Muscle of back (tissue), 13 donors: Measurements from ENCODE around the gene ARPC1A. TPM values are rescaled to one million over a fixed set of nuclear protein-coding genes. Genes with fewer than 3 reads are reported as not detected.
"Not testable (repeated sequence)": the region's sequence is repeated elsewhere in the genome, so short reads cannot be mapped to it uniquely, and the experiment has no call there.

Experiments
- DNase-seq, 3 donors: peaks; one replicate each; pipeline versions ENCODE4 v3.0.0 to v3.0.0-alpha.2; 2013
- long read RNA-seq, 9 donors: transcript quantifications; one replicate each; lab custom pipeline, GENCODE V29; 2026
- polyA plus RNA-seq, 10 donors: library from polyadenylated mRNA; unstranded; fragments of 120-200 nt; gene quantifications; one replicate each; pipeline ENCODE4 v1.2.1, GENCODE V29; 2013; ENCODE audit not compliant: insufficient read length in 10 of 10

ARPC1A gene
- polyA plus RNA-seq: 10 to 100 TPM; 58.8 to 97.5 (median 67.8) TPM
- long read RNA-seq, donor 1, transcript ARPC1A-201 (10 exons, 1,565 nt): major isoform, 16 of 21 reads
- long read RNA-seq, donor 1, partial matches to known transcripts: 5 of 21 reads
- long read RNA-seq, donor 1, other reads (novel, unspliced or antisense): 0 of 21 reads
- long read RNA-seq, donor 2, transcript ARPC1A-201 (10 exons, 1,565 nt): major isoform, 19 of 27 reads
- long read RNA-seq, donor 2, partial matches to known transcripts: 8 of 27 reads
- long read RNA-seq, donor 2, other reads (novel, unspliced or antisense): 0 of 27 reads
- long read RNA-seq, donor 3: 0 reads
- long read RNA-seq, donor 4, transcript ARPC1A-201 (10 exons, 1,565 nt): major isoform, 17 of 19 reads
- long read RNA-seq, donor 4, partial matches to known transcripts: 0 of 19 reads
- long read RNA-seq, donor 4, other reads (novel, unspliced or antisense): 0 of 19 reads
- long read RNA-seq, donor 5, transcript ARPC1A-201 (10 exons, 1,565 nt): major isoform, 31 of 44 reads
- long read RNA-seq, donor 5, partial matches to known transcripts: 12 of 44 reads
- long read RNA-seq, donor 5, other reads (novel, unspliced or antisense): 0 of 44 reads
- long read RNA-seq, donor 6, transcript ARPC1A-201 (10 exons, 1,565 nt): major isoform, 34 of 45 reads
- long read RNA-seq, donor 6, partial matches to known transcripts: 8 of 45 reads
- long read RNA-seq, donor 6, other reads (novel, unspliced or antisense): 0 of 45 reads
- long read RNA-seq, donor 7, transcript ARPC1A-201 (10 exons, 1,565 nt): major isoform, 18 of 18 reads
- long read RNA-seq, donor 7, partial matches to known transcripts: 0 of 18 reads
- long read RNA-seq, donor 7, other reads (novel, unspliced or antisense): 0 of 18 reads
- long read RNA-seq, donor 8, transcript ARPC1A-201 (10 exons, 1,565 nt): major isoform, 18 of 27 reads
- long read RNA-seq, donor 8, partial matches to known transcripts: 9 of 27 reads
- long read RNA-seq, donor 8, other reads (novel, unspliced or antisense): 0 of 27 reads
- long read RNA-seq, donor 9, transcript ARPC1A-201 (10 exons, 1,565 nt): major isoform, 9 of 9 reads
- long read RNA-seq, donor 9, partial matches to known transcripts: 0 of 9 reads
- long read RNA-seq, donor 9, other reads (novel, unspliced or antisense): 0 of 9 reads

- DNase-seq: peak; percentile 93 to 98 (median 98)
These were observed at the start of gene ARPC1A for GRCh38 chr7:99325592-99326407. Gene ARPC1A, plus strand, starts transcription at chr7:99325898. Its CDS starts 7,456 bp downstream, at chr7:99333354.

- no peak for DNase-seq
These were observed 47.5 kb upstream of the ARPC1A start for GRCh38 chr7:99278180-99278579.

GRCh38 chr7:99284165-99284564 lies 41.5 kb upstream of the ARPC1A start:
- DNase-seq: not testable (repeated sequence)

- no peak for DNase-seq
These were observed 37.7 kb upstream of the ARPC1A start for GRCh38 chr7:99287779-99288534.

- no peak for DNase-seq
These were observed 36.5 kb upstream of the ARPC1A start for GRCh38 chr7:99289185-99289584.

GRCh38 chr7:99290148-99290547 lies 35.5 kb upstream of the ARPC1A start:
- DNase-seq: not testable (repeated sequence)

GRCh38 chr7:99290980-99291607 lies 34.6 kb upstream of the ARPC1A start:
- no peak for DNase-seq

- no peak for DNase-seq
These were observed 33.6 kb upstream of the ARPC1A start for GRCh38 chr7:99292127-99292526.

GRCh38 chr7:99293167-99293566 lies 32.5 kb upstream of the ARPC1A start:
- no peak for DNase-seq

GRCh38 chr7:99293650-99294049 lies 32.0 kb upstream of the ARPC1A start:
- DNase-seq: no peak

- no peak for DNase-seq
These were observed 29.2 kb upstream of the ARPC1A start for GRCh38 chr7:99296471-99296870.

GRCh38 chr7:99301496-99301895 lies 24.2 kb upstream of the ARPC1A start:
- DNase-seq: no peak

- no peak for DNase-seq
These were observed 20.0 kb upstream of the ARPC1A start for GRCh38 chr7:99305473-99306260.

GRCh38 chr7:99308461-99309074 lies 17.1 kb upstream of the ARPC1A start:
- DNase-seq: no peak

GRCh38 chr7:99309111-99309510 lies 16.6 kb upstream of the ARPC1A start:
- DNase-seq: no peak

GRCh38 chr7:99310004-99310403 lies 15.7 kb upstream of the ARPC1A start:
- no peak for DNase-seq

- DNase-seq: no peak
These were observed 14.0 kb upstream of the ARPC1A start for GRCh38 chr7:99311702-99312101.
